22Rv1 (cell line): Measurements from ENCODE around the gene HS6ST3.

Experiments
- H3K27ac ChIP-seq: fragments of 450-650 bp; 2 replicates; pipeline ENCODE4 v1.5.1; 2017
- CTCF ChIP-seq: fragments of 450-650 bp; IDR thresholded peaks from 2 replicates; pipeline ENCODE4 v1.5.1; 2017; ENCODE audit warnings: mild to moderate bottlenecking
- ZFX ChIP-seq: fragments of 450-650 bp; IDR thresholded peaks from 2 replicates; pipeline ENCODE4 v1.6.1; 2017; ENCODE audit warnings: antibody characterized with exemption, borderline replicate concordance

Gene HS6ST3

GRCh38 chr13:96431044-96431581 is 341.2 kb downstream of the HS6ST3 start:
- TF ChIP-seq ZFX (no peak), CTCF (no peak)
- no peak overlapping the region for H3K27ac ChIP-seq

DNA sequence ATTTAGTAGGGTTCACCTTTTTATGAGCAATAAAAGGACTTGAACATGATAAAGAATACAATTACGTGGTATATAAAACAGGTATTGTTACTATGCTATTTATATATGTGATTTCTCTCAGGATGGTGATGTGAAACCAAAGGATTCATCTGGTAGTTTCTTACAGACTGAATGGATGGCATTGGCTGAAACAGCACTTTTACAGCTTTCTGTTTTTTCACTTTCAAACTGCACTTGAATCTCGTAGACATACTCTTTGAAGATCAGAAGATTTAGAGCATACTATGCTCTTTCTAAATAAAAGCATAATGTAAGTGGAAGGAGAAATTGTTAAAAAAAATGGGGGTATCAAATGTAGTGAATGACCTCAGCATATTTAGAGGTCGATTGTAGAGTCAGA is 354.8 kb downstream of the HS6ST3 start:
- H3K27ac ChIP-seq, result no peak overlapping the region
- no peak for TF ChIP-seq CTCF
- TF ChIP-seq ZFX, result no peak

GRCh38 chr13:96449920-96450319 is 360.0 kb downstream of the HS6ST3 start:
- TF ChIP-seq CTCF, result no peak
- TF ChIP-seq ZFX, result no peak
- H3K27ac ChIP-seq, result no peak overlapping the region

DNA sequence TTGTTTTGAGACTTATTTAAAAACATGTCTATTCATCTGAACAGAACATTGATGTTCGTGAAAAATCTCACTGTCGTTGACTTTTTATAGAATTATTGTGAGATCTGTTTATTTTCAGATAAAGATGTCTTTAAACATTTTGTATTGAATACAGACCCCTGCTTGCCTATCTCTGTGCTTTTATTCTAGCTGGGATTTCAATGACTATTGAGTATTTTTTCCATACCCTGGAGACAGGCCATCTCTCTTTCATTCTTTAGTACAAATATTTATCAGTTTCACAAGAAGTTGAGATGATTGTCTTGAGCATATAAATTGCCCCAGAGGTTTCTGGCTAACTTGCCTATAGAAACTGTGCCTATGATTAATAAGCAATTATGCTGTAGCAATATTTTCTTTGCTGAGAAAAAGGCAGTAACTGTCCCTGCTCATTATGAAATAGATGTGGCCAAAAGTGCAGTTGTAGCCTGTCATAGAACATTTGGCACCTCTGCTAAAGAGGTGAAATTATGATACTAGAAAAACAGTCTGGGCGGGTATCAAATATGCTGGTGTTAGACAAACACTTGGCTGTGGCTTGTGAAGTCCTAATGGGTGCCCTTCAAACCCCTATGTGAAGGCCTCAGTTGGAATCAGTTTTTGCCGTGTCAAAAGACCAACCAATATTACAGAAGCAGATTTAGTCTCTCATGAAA is 360.6 kb downstream of the HS6ST3 start:
- no peak overlapping the region for H3K27ac ChIP-seq
- TF ChIP-seq CTCF (no peak), ZFX (no peak)

DNA sequence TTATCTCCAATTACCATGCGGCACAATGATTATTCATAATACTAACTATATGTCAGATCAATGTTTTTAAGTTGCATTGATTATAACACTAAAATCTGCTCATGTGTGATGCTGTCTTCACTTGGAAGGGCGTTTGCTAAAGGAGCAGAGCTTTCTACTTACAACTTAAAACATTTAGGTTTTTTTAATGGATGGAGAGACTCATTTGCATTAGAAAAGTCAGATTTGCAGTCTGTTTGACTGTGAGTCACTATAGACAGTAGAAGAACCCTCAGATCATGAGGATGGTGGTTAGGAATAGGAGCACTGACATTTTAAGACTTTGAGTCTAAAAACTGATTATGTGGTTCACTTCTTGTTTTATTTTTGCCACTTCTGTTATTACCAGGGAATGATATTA is 364.6 kb downstream of the HS6ST3 start:
- no peak overlapping the region for H3K27ac ChIP-seq
- TF ChIP-seq CTCF, result no peak
- TF ChIP-seq ZFX, result no peak

- no peak for TF ChIP-seq ZFX
- no peak for TF ChIP-seq CTCF
- H3K27ac ChIP-seq, result no peak overlapping the region
Observed at GRCh38 chr13:96460609-96461008, 370.7 kb downstream of the HS6ST3 start.

DNA sequence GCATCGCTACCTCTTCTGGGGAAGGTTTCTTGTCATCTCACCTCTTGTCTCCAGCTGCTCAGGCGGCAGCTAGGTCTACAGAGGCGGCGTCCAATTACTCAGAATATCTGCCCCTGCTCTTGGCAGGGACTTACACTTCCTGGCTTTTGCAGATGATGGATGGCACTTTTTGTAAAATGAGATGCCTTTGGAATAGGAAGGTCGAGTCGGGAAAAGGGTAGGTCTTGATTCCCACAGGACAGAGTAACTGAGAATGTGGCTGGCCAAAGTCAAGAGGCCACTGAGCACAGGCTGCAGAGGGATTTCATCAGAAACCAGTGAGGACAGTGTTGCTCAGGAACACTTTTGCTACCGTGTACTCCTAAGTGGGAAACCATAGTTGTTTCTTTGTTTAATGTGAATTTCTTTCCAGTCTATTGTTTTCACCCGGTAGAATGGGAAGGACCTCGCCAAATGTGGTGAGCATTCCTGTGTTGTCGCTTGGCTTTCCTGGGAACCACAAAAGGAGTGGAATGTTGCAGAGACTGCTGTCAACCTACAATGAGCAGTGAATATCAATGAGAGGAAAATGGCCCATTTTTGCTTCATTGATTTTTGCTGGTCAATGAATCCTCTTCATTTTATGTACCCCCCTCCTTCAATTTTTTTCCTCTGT is 383.7 kb downstream of the HS6ST3 start:
- TF ChIP-seq CTCF (no peak), ZFX (no peak)
- no peak overlapping the region for H3K27ac ChIP-seq
